Liver (tissue), 3 donors: Measurements from ENCODE around the gene MIEF1.

Experiments used
- CTCF ChIP-seq: fragments of 150-350 bp; IDR thresholded peaks from 2 replicates; pipeline ENCODE4 v1.5.1; 2017; ENCODE audit warnings: improper control_type of control experiment, low read depth, low read length; ENCODE audit not compliant: missing input control
- EGR1 ChIP-seq, 2 donors: IDR thresholded peaks; 2 replicates each; pipeline ENCODE4 v1.6.1; 2016 to 2018; ENCODE audit warnings: antibody characterized with exemption in 2 of 2, low read depth in 2 of 2
- FOXA1 ChIP-seq: IDR thresholded peaks from 2 replicates; pipeline ENCODE4 v1.6.1; 2016; ENCODE audit warnings: antibody characterized with exemption
- FOXA2 ChIP-seq: IDR thresholded peaks from 2 replicates; pipeline ENCODE4 v1.6.1; 2016; ENCODE audit warnings: antibody characterized with exemption
- GABPA ChIP-seq, 2 donors: IDR thresholded peaks in 1 of 2; conservative IDR thresholded peaks in 1 of 2; 2 replicates each; pipeline ENCODE4 v1.6.1; 2016; ENCODE audit warnings: antibody characterized with exemption in 2 of 2, mild to moderate bottlenecking in 1 of 2, moderate library complexity in 1 of 2
- JUND ChIP-seq, 2 donors: IDR thresholded peaks; 2 replicates each; pipeline ENCODE4 v1.6.1; 2016; ENCODE audit warnings: antibody characterized with exemption in 2 of 2
- RAD21 ChIP-seq, 2 donors: IDR thresholded peaks; 2 replicates each; pipeline ENCODE4 v1.6.1; 2016; ENCODE audit warnings: antibody characterized with exemption in 2 of 2, mild to moderate bottlenecking in 2 of 2
- REST ChIP-seq: IDR thresholded peaks from 2 replicates; pipeline ENCODE4 v1.6.1; 2016; ENCODE audit warnings: antibody characterized with exemption, mild to moderate bottlenecking
- RXRA ChIP-seq, 2 donors: IDR thresholded peaks; 2 replicates each; pipeline ENCODE4 v1.6.1; 2017 to 2018; ENCODE audit warnings: antibody characterized with exemption in 2 of 2, mild to moderate bottlenecking in 1 of 2
- SP1 ChIP-seq: IDR thresholded peaks from 2 replicates; pipeline ENCODE4 v1.6.1; 2018; ENCODE audit warnings: antibody characterized with exemption, mild to moderate bottlenecking
- TAF1 ChIP-seq: conservative IDR thresholded peaks from 2 replicates; pipeline ENCODE4 v1.6.1; 2016; ENCODE audit warnings: antibody characterized with exemption, mild to moderate bottlenecking
- ZBTB33 ChIP-seq: IDR thresholded peaks from 2 replicates; pipeline ENCODE4 v1.6.1; 2016; ENCODE audit warnings: antibody characterized with exemption
- donor health status: healthy.
- donor health status: healthy.

GRCh38 chr22:39486951-39487825 lies 14.9 kb upstream of the MIEF1 start:
- TF ChIP-seq CTCF = no peak
- TF ChIP-seq TAF1 = no peak
- no peak for TF ChIP-seq GABPA (IDR thresholded peaks at IDR 0.05 in 1 of 2, conservative IDR thresholded peaks at IDR 0.05 in 1 of 2)
- TF ChIP-seq FOXA2 = no peak
- no peak for TF ChIP-seq EGR1 (IDR thresholded peaks at IDR 0.05; ENCODE audit: low read depth in 2 of 2)
- no peak for TF ChIP-seq REST
- TF ChIP-seq RAD21 (IDR thresholded peaks at IDR 0.05) = no peak
- TF ChIP-seq SP1 = no peak
- TF ChIP-seq ZBTB33 = no peak
- TF ChIP-seq JUND (IDR thresholded peaks at IDR 0.05) = no peak
- no peak for TF ChIP-seq FOXA1
- TF ChIP-seq RXRA (IDR thresholded peaks at IDR 0.05) = no peak
